Measurements from ENCODE around the gene CELF1.

- no peak for TF ChIP-seq POLR2AphosphoS5 (IDR thresholded peaks at IDR 0.05; ENCODE audit: low read depth, low read length)
- no peak for TF ChIP-seq POLR2A (IDR thresholded peaks at IDR 0.05; ENCODE audit: low read depth, low read length)
- no peak for TF ChIP-seq TAF1 (IDR thresholded peaks at IDR 0.05; ENCODE audit: low read depth, low read length)
- TF ChIP-seq SPI1 (IDR thresholded peaks at IDR 0.05; ENCODE audit: low read depth, low read length), result no peak
Observed at GRCh38 chr11:47438721-47439120, 114.2 kb downstream of the CELF1 start.

Data from GM12891 (cell line).